Choroid plexus epithelial cell (primary cell): ENCODE measurements around the gene EDC4.
A peak's percentile ranks its signal among the peaks of the same experiment; 100 is the strongest.
"Not testable (repeated sequence)": the region's sequence is repeated elsewhere in the genome, so short reads cannot be mapped to it uniquely, and the experiment has no call there.

Source experiments
- DNase-seq: peaks from one replicate; pipeline ENCODE4 v3.0.0-alpha.2; 2010; ENCODE audit warnings: low read depth
- H3K4me3 ChIP-seq: 2 replicates; pipeline ENCODE4 v1.5.1; 2011; ENCODE audit warnings: low read depth, mild to moderate bottlenecking, control low read depth, low read length, moderate library complexity
- CTCF ChIP-seq: conservative IDR thresholded peaks from 2 replicates; pipeline ENCODE4 v1.5.1; 2011; ENCODE audit warnings: low read depth, mild to moderate bottlenecking, control low read depth, inconsistent platforms, low read length, moderate library complexity

Gene EDC4

GRCh38 chr16:67907397-67908180 lies 34.7 kb downstream of the EDC4 start:
- no peak for TF ChIP-seq CTCF
- H3K4me3 ChIP-seq = no peak overlapping the region
- DNase-seq = no peak

GRCh38 chr16:67909056-67909742 lies 36.3 kb downstream of the EDC4 start:
- DNase-seq = no peak
- TF ChIP-seq CTCF = no peak
- no peak overlapping the region for H3K4me3 ChIP-seq

GRCh38 chr16:67910158-67910557 lies 37.3 kb downstream of the EDC4 start:
- no peak for TF ChIP-seq CTCF
- peak; percentile 86 for DNase-seq

GRCh38 chr16:67914758-67915495 lies 42.1 kb downstream of the EDC4 start:
- no peak for TF ChIP-seq CTCF
- no peak for DNase-seq
- H3K4me3 ChIP-seq = no peak overlapping the region

More at GRCh38 chr16:67910158-67910557, 37.3 kb downstream of the EDC4 start:
- no peak overlapping the region for H3K4me3 ChIP-seq

- DNase-seq, H3K4me3 ChIP-seq: not testable (repeated sequence)
Measured at GRCh38 chr16:67915496-67915769, 42.6 kb downstream of the EDC4 start.

GRCh38 chr16:67915831-67916723 lies 43.2 kb downstream of the EDC4 start:
- TF ChIP-seq CTCF = no peak
- H3K4me3 ChIP-seq = no peak overlapping the region

More at GRCh38 chr16:67915831-67916723, 43.2 kb downstream of the EDC4 start:
- peak; percentile 28 for DNase-seq
